Stimulated activated naive B cell treated with anti-CD40 and anti-IgM and Interleukin-4, amounts not matched to agents 10 μg/mL and 1 μg/mL and 100 μg/mL, for 72 hours (primary cell): ENCODE results near the gene IQCE.
"Not testable (repeated sequence)": the region's sequence is repeated elsewhere in the genome, so short reads cannot be mapped to it uniquely, and the experiment has no call there.

Source experiments
- ATAC-seq, 2 donors: fragments of 150-1000 bp; cut with Tn5 transposase; replicated peaks; 2 replicates each; pipeline ENCODE4 v1.10.0; 2021; ENCODE audit warnings: moderate library complexity in 1 of 2
- DNase-seq: peaks from one replicate; pipeline ENCODE4 v3.0.0; 2021
- H3K27ac Mint-ChIP-seq: one replicate; pipeline ENCODE4 v1.8.0; 2022; ENCODE audit warnings: mild to moderate bottlenecking, mixed read lengths
- H3K27me3 Mint-ChIP-seq, 2 donors: one replicate each; pipeline ENCODE4 v1.8.0; 2022; ENCODE audit warnings: mixed read lengths in 2 of 2
- H3K36me3 Mint-ChIP-seq, 2 donors: one replicate each; pipeline ENCODE4 v1.8.0; 2022; ENCODE audit warnings: mixed read lengths in 2 of 2, mild to moderate bottlenecking in 1 of 2
- H3K4me1 Mint-ChIP-seq, 2 donors: one replicate each; pipeline ENCODE4 v1.8.0; 2022; ENCODE audit warnings: mixed read lengths in 2 of 2, mild to moderate bottlenecking in 1 of 2
- H3K4me3 Mint-ChIP-seq, 2 donors: one replicate each; pipeline ENCODE4 v1.8.0; 2022; ENCODE audit warnings: mild to moderate bottlenecking in 2 of 2, mixed read lengths in 2 of 2, moderate library complexity in 1 of 2
- H3K9me3 Mint-ChIP-seq, 2 donors: one replicate each; pipeline ENCODE4 v1.8.0; 2022; ENCODE audit warnings: mixed read lengths in 2 of 2, mild to moderate bottlenecking in 1 of 2

IQCE gene

DNA sequence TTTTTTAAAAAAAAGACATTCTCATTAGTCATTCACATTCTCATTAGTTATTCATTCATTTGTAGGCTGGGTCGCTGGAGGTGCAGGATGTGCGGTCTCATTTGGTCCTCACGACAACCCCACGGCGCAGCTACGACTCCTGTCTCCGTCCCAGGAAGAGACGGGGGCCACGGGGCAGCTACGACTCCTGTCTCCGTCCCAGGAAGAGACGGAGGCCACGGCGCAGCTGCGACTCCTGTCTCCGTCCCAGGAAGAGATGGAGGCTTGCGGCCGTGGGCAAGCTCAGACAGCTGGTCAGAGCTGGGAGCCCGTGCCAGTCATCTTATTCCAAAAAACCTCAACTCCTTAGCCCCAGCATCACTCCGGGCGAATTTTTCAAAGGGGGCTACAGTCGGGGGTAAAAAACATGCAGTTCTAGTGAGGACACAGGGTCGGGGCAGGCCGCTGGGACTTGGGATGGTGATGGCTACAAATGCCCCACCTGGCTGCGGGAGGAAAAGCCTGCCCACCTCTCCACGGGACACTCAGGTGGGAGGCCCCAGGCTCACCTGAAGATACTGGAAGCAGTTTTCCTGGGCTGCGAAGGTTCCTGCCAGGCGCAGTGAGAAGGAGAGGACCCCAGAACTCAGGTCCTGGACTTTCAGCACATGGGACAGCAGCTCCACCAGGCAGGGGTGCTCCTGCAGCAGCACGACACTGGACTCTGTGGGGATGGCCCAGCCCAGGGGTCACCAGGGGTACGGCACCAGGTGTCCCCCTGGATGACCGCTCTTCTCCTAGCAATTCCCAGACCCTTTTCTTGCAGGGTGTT is 11.8 kb upstream of the IQCE start:
- Mint-ChIP-seq H3K36me3 (peaks cover 31 to 49% of the 10 kb centered on the region in 2 donors), H3K27me3 (no peaks in the 10 kb centered on the region), H3K4me3 (no peak overlapping the region)

DNA sequence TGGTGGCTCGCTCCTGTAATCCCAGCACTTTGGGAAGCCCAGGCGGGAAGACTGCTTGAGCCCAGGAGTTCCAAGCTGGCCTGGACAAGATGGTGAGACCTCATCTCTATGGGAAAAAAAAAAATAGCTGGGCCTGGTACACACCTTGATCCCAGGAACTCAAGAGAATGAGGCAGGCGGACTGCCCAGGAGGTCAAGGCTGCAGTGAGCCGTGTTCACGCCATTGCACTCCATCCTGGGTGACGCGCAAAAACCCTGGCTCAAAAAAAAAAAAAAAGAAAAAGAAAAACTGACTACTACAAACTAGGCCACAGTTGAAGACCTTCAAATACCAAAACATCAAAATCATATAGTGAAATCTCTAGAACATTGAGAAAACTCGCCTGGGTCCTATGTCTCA is 7.4 kb upstream of the IQCE start:
- no peaks in the 10 kb centered on the region for H3K27me3 Mint-ChIP-seq

More for the DNA sequence above, 11.8 kb upstream of the IQCE start:
- DNase-seq (no peak), ATAC-seq (no peak)
- no peaks in the 10 kb centered on the region for H3K9me3 Mint-ChIP-seq
- H3K4me1 Mint-ChIP-seq: peaks cover 9 to 18% of the 10 kb centered on the region in 2 donors
- H3K27ac Mint-ChIP-seq: no peak overlapping the region

GRCh38 chr7:2553108-2553507 is 5.7 kb upstream of the IQCE start:
- no peaks in the 10 kb centered on the region for H3K27me3 Mint-ChIP-seq
- no peak for ATAC-seq
- H3K9me3 Mint-ChIP-seq: no peaks in the 10 kb centered on the region
- H3K36me3 Mint-ChIP-seq: peaks cover 13 to 22% of the 10 kb centered on the region in 2 donors
- H3K27ac Mint-ChIP-seq: peak overlapping the region; percentile 31
- no peak overlapping the region for H3K4me3 Mint-ChIP-seq
- DNase-seq: no peak
- H3K4me1 Mint-ChIP-seq: peaks cover 10 to 29% of the 10 kb centered on the region in 2 donors

More for the DNA sequence above, 7.4 kb upstream of the IQCE start:
- Mint-ChIP-seq H3K4me1 (peaks cover 7 to 23% of the 10 kb centered on the region in 2 donors), H3K36me3 (peaks cover 26 to 35% of the 10 kb centered on the region in 2 donors), H3K4me3 (no peak overlapping the region), H3K27ac (no peak overlapping the region), H3K9me3 (no peaks in the 10 kb centered on the region)
- DNase-seq (no peak), ATAC-seq (no peak)

GRCh38 chr7:2553831-2554581 is 4.8 kb upstream of the IQCE start:
- Mint-ChIP-seq H3K27ac (peak overlapping the region; percentile 97), H3K4me3 (peak overlapping the region; percentile 90 to 93), H3K27me3 (no peaks in the 10 kb centered on the region), H3K4me1 (peaks cover 13 to 35% of the 10 kb centered on the region in 2 donors), H3K36me3 (peaks cover 12 to 20% of the 10 kb centered on the region in 2 donors), H3K9me3 (no peaks in the 10 kb centered on the region)
- no peak for DNase-seq
- ATAC-seq: no peak

GRCh38 chr7:2554661-2555111 is 4.1 kb upstream of the IQCE start:
- DNase-seq (no peak), ATAC-seq (no peak)
- H3K36me3 Mint-ChIP-seq: peaks cover 12 to 13% of the 10 kb centered on the region in 2 donors
- H3K27me3 Mint-ChIP-seq: no peaks in the 10 kb centered on the region
- H3K27ac Mint-ChIP-seq: peak overlapping the region; percentile 97
- peaks cover 13 to 38% of the 10 kb centered on the region in 2 donors for H3K4me1 Mint-ChIP-seq
- no peaks in the 10 kb centered on the region for H3K9me3 Mint-ChIP-seq
- peak overlapping the region; percentile 90 to 93 for H3K4me3 Mint-ChIP-seq

- H3K27me3 Mint-ChIP-seq: no peaks in the 10 kb centered on the region
- no peaks in the 10 kb centered on the region for H3K9me3 Mint-ChIP-seq
- DNase-seq (peak; percentile 88), ATAC-seq (peak; percentile 85 to 87)
- peak within 1 kb of the TSS; percentile 97 for H3K27ac Mint-ChIP-seq
- H3K36me3 Mint-ChIP-seq: peaks cover 11% of the 10 kb centered on the region in 2 donors
- H3K4me3 Mint-ChIP-seq: peak within 1 kb of the TSS; percentile 90 to 93
- peaks cover 18 to 43% of the 10 kb centered on the region in 2 donors for H3K4me1 Mint-ChIP-seq
These were observed 3.4 kb upstream of the IQCE start, which contains the start of gene BRAT1 for GRCh38 chr7:2555121-2556052. Gene BRAT1, minus strand, starts transcription at chr7:2555524. Its CDS starts 1,093 bp downstream, at chr7:2554431.

DNA sequence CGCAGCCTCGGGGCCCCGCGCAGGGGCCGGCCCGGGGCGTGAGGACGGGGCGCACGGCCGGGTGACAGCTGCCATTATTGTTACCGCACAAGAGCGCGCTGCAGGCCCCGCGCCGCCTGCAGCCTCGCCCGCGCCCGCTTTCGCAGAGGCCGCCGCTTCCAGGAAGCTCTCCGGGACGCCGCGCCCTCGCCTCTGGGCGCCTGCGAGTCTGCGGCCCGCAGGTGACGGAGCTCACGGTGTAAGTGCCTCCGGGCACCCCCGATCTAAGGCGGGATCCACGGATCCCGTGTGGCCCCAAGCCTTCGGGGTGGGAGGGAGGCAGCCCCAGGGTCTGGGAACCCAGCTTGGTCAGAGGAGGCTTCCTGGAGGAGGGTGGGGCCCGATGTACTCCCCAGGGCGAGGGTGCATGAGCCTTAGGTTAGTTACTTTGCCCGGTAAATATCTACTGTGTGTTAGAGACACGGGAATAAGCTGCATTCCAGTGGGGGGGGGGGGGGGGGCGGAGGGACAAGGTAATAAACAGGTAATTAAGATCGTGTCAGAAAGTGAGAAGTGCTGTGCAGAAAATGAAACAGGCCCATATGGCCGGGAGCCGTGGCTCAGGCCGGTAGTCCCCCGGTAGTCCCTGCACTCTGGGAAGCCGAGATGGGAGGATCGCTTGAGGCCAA is 638 bp downstream of the IQCE start:
- Mint-ChIP-seq H3K9me3 (no peaks in the 10 kb centered on the region), H3K36me3 (peaks cover 0 to 2% of the 10 kb centered on the region in 2 donors), H3K27ac (peak overlapping the region; percentile 28), H3K27me3 (no peaks in the 10 kb centered on the region), H3K4me1 (peaks cover 16 to 28% of the 10 kb centered on the region in 2 donors), H3K4me3 (peak overlapping the region; percentile 82 to 86)
- no peak for DNase-seq
- ATAC-seq: peak; percentile 2 to 9

DNA sequence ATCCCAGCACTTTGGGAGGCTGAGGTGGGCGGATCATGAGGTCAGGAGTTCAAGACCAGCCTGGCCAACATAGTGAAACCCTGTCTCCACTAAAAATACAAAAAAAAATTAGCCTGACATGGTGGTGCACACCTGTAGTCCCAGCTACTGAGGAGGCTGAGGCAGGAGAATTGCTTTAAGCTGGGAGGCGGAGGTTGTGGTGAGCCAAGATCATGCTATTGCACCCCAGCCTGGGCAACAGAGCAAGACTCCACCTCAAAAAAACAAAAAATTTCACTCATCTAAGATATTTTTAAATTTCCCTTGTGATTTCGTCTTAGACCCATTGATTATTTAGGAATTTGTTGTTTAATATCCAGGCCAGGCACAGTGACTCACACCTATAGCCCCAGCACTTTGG is 5.2 kb downstream of the IQCE start:
- peaks cover 12 to 25% of the 10 kb centered on the region in 2 donors for H3K4me1 Mint-ChIP-seq
- not testable (repeated sequence) for H3K4me3 Mint-ChIP-seq, H3K36me3 Mint-ChIP-seq, ATAC-seq, DNase-seq, H3K27me3 Mint-ChIP-seq, H3K27ac Mint-ChIP-seq, H3K9me3 Mint-ChIP-seq

- peaks cover 7 to 15% of the 10 kb centered on the region in 2 donors for H3K4me1 Mint-ChIP-seq
- peaks cover 1 to 2% of the 10 kb centered on the region in 2 donors for H3K36me3 Mint-ChIP-seq
- H3K4me3 Mint-ChIP-seq: no peak overlapping the region
- H3K27me3 Mint-ChIP-seq: no peaks in the 10 kb centered on the region
- H3K9me3 Mint-ChIP-seq: no peaks in the 10 kb centered on the region
- no peak for ATAC-seq
- H3K27ac Mint-ChIP-seq: no peak overlapping the region
- DNase-seq: no peak
These were observed 6.3 kb downstream of the IQCE start for GRCh38 chr7:2564970-2565540.

GRCh38 chr7:2566348-2566889 is 7.6 kb downstream of the IQCE start:
- Mint-ChIP-seq H3K27ac (no peak overlapping the region), H3K4me3 (no peak overlapping the region)
- peak in 1 of 2 donors; percentile 28 for ATAC-seq

DNA sequence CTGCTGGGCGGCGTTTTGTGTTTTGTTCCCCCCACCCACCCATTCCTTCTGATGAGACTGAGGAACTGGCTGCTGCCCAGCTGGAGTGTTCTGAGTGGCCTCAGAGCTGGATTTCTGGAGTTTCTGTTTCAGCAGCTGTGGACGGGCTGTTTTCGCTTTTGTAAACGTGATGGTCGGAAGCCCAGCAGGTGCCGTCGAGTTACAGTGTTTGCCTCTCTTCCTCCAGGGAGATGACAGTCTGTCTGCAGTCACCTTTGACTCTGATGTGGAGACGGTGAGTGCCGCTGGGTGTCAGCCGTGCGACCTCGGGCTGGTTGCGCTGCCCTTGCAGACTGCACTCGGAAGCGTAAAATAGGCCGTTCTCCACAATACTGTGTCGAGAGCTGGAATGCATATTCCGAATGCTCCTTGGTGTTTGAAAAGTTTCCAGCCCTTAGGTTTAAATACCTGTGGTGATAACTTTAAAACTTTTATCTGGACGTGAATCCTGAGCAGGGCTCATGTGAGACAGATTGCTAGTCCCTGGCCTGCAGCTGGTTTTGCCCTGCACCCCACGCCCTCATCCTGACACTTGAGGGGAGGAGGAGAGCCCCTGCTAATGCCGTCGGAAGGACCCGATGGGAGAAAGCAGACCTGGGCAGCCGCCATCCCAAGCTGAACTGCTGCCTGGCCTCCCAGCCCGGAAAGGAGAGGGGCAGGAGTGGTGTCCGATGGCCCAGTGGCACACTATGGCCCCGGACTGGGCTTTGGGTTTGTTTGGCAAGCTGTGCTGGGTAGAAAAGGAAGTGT is 8.3 kb downstream of the IQCE start:
- Mint-ChIP-seq H3K9me3 (no peaks in the 10 kb centered on the region), H3K27ac (no peak overlapping the region), H3K4me1 (peaks cover 3 to 14% of the 10 kb centered on the region in 2 donors), H3K27me3 (no peaks in the 10 kb centered on the region), H3K36me3 (peaks cover 4% of the 10 kb centered on the region in 2 donors), H3K4me3 (no peak overlapping the region)
- DNase-seq: no peak
- peak; percentile 36 to 62 for ATAC-seq

More at GRCh38 chr7:2566348-2566889, 7.6 kb downstream of the IQCE start:
- DNase-seq: no peak
- peaks cover 6 to 13% of the 10 kb centered on the region in 2 donors for H3K4me1 Mint-ChIP-seq
- no peaks in the 10 kb centered on the region for H3K9me3 Mint-ChIP-seq
- H3K27me3 Mint-ChIP-seq: no peaks in the 10 kb centered on the region
- H3K36me3 Mint-ChIP-seq: peaks cover 4% of the 10 kb centered on the region in 2 donors

DNA sequence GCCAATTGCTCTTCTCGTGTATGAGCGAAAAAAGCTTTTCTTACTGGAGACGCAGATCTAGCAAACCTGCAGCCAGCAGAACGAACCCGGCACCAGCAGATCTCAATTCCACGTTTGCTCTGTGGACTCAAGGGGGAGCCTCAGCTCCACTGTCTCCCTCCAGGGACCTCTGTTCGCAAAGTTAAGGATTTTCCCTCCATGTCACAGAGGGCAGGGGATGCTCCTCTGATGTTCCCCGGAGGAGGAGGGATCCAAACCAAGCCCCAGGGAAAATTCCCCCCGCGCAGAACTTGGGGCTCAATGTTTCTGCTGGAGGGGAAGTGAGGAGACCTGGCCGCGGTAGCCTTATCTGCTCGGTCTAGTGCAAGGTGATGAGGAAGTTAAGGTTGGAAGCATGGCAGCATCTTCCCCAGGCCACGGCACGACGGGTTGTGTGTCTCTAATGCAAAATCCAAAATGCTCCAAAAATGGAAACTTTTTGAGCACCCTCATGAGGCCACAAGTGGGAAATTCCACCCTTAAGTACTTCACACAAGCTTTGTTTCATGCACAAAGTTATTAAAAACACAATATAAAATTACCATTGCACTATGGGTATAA is 9.0 kb downstream of the IQCE start:
- no peak overlapping the region for H3K27ac Mint-ChIP-seq
- H3K9me3 Mint-ChIP-seq: no peaks in the 10 kb centered on the region
- no peak overlapping the region for H3K4me3 Mint-ChIP-seq
- peaks cover 4% of the 10 kb centered on the region in 2 donors for H3K36me3 Mint-ChIP-seq
- H3K4me1 Mint-ChIP-seq: peaks cover 3 to 17% of the 10 kb centered on the region in 2 donors
- H3K27me3 Mint-ChIP-seq: no peaks in the 10 kb centered on the region
- DNase-seq: no peak
- ATAC-seq: peak; percentile 55 to 75
